Neutrophil (primary cell): Measurements from ENCODE around the gene MDH2.
"Not testable (repeated sequence)": the region's sequence is repeated elsewhere in the genome, so short reads cannot be mapped to it uniquely, and the experiment has no call there.

Experiments
- H3K27ac ChIP-seq: fragments of 200-600 bp; sonication (generic); 2 replicates; pipeline ENCODE4 v1.5.1; 2016; ENCODE audit warnings: mild to moderate bottlenecking, moderate library complexity
- H3K27me3 ChIP-seq: fragments of 200-600 bp; sonication (generic); 2 replicates; pipeline ENCODE4 v1.6.0; 2016; ENCODE audit warnings: mild to moderate bottlenecking
- H3K36me3 ChIP-seq: fragments of 200-600 bp; sonication (generic); 2 replicates; pipeline ENCODE4 v1.5.1; 2017
- H3K4me1 ChIP-seq, 2 experiments: fragments of 200-600 bp in 1 of 2; sonication (generic) in 1 of 2; 1 replicate in 1 of 2; 2 replicates in 1 of 2; pipeline versions ENCODE4 v1.5.1 to v1.6.1; 2013 to 2016; ENCODE audit warnings: low read depth in 1 of 2, low read length in 1 of 2, mild to moderate bottlenecking in 1 of 2, moderate library complexity in 1 of 2; ENCODE audit not compliant: control insufficient read depth in 1 of 2, insufficient read depth in 1 of 2
- H3K4me3 ChIP-seq, 2 experiments: fragments of 200-600 bp in 1 of 2; sonication (generic) in 1 of 2; 1 replicate in 1 of 2; 2 replicates in 1 of 2; pipeline ENCODE4 v1.5.1; 2013 to 2016; ENCODE audit warnings: low read depth in 1 of 2, low read length in 1 of 2, mild to moderate bottlenecking in 1 of 2, moderate library complexity in 1 of 2
- H3K9me3 ChIP-seq: fragments of 200-600 bp; sonication (generic); 2 replicates; pipeline ENCODE4 v1.5.1; 2016
- CTCF ChIP-seq: fragments of 200-600 bp; sonication (generic); IDR thresholded peaks from 2 replicates; pipeline ENCODE4 v1.5.1; 2016; ENCODE audit warnings: antibody characterized with exemption

Gene MDH2

GRCh38 chr7:76020031-76020714 lies 27.7 kb upstream of the MDH2 start:
- Histone ChIP-seq H3K27me3 (no peaks in the 10 kb centered on the region), H3K4me1 (peaks cover 9 to 12% of the 10 kb centered on the region in 2 experiments), H3K9me3 (no peaks in the 10 kb centered on the region), H3K36me3 (peaks cover 50% of the 10 kb centered on the region), H3K4me3 (no peak overlapping the region), H3K27ac (no peak overlapping the region)
- peak; percentile 94 for TF ChIP-seq CTCF

GRCh38 chr7:76022026-76022780 lies 25.7 kb upstream of the MDH2 start:
- H3K27ac ChIP-seq: peak overlapping the region; percentile 61
- peaks cover 46% of the 10 kb centered on the region for H3K36me3 ChIP-seq
- TF ChIP-seq CTCF: no peak
- peaks cover 9 to 12% of the 10 kb centered on the region in 2 experiments for H3K4me1 ChIP-seq
- H3K9me3 ChIP-seq: no peaks in the 10 kb centered on the region
- H3K27me3 ChIP-seq: no peaks in the 10 kb centered on the region
- no peak overlapping the region for H3K4me3 ChIP-seq

DNA sequence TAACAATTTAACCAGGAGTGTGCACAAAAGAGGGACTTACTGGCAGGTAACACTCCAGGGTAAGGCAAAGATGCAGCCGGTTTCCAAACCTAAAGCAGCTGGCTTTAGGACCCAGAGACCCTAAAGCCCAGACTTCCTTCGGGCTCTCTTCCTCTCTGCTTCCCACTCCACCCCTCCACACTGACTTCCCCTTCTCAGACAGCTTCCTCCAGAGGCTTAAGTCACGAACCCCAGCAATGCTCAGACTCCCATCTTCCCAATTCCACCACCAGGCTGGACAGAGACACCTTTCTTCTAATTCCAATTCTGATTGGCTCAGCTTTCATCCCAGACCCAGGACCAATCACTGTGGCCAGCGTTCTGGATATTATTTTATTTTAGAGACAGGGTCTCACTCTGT lies 24.9 kb upstream of the MDH2 start:
- peak overlapping the region in 1 of 2 experiments; percentile 10 for H3K4me3 ChIP-seq
- peak overlapping the region; percentile 61 for H3K27ac ChIP-seq
- H3K27me3 ChIP-seq: no peaks in the 10 kb centered on the region
- no peak for TF ChIP-seq CTCF
- peaks cover 50% of the 10 kb centered on the region for H3K36me3 ChIP-seq
- peaks cover 9 to 12% of the 10 kb centered on the region in 2 experiments for H3K4me1 ChIP-seq
- H3K9me3 ChIP-seq: no peaks in the 10 kb centered on the region

DNA sequence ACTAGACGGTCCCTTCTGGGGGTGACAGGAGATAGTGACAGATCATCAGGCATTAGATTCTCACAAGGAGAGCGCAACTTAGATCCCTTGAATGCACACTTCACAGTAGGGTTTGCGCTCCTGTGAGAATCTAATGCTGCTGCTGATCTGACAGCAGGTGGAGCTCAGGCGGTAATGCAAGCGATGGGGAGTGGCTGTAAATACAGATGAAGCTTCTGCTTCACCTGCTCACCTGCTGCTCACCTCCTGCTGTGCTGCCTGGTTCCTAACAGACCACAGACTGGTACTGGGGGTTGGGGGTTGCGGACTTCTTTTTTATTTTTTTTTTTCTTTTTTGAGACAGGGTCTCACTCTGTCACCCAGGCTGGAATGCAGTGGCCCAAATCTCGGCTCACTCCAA lies 18.2 kb upstream of the MDH2 start:
- not testable (repeated sequence) for H3K4me1 ChIP-seq, H3K9me3 ChIP-seq, H3K4me3 ChIP-seq, H3K27ac ChIP-seq, H3K27me3 ChIP-seq
- H3K36me3 ChIP-seq: peaks cover 44% of the 10 kb centered on the region

DNA sequence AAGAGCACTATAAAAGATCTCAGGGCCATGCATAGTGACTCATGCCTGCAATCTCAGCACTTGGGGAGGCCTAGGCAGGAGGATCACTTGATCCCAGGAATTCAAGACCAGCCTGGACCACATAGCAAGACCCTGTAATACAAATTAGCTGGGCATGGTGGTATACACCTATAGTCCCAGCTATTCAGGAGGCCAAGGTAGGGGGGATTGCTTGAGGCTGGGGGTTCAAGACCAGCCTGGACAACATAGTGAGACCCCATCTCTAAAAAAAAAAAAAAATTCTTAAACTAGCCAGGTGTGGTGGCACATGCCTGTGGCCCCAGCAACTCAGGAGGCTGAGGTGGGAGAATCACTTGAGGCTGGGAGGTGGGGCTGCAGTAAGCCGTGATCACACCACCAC lies 15.9 kb upstream of the MDH2 start:
- Histone ChIP-seq H3K4me1 (no peaks in the 10 kb centered on the region), H3K27ac (no peak overlapping the region), H3K27me3 (no peaks in the 10 kb centered on the region), H3K4me3 (no peak overlapping the region), H3K36me3 (peaks cover 31% of the 10 kb centered on the region), H3K9me3 (no peaks in the 10 kb centered on the region)
- TF ChIP-seq CTCF: no peak

- peaks cover 16% of the 10 kb centered on the region for H3K36me3 ChIP-seq
- H3K27me3 ChIP-seq: no peaks in the 10 kb centered on the region
- TF ChIP-seq CTCF: no peak
- no peaks in the 10 kb centered on the region for H3K9me3 ChIP-seq
- no peaks in the 10 kb centered on the region for H3K4me1 ChIP-seq
- H3K4me3 ChIP-seq: no peak overlapping the region
- H3K27ac ChIP-seq: no peak overlapping the region
These were observed 10.6 kb upstream of the MDH2 start for GRCh38 chr7:76037310-76037709.
